Neural crest cell (in vitro differentiated cells): ENCODE results near the gene MYOF. TPM values are rescaled to one million over a fixed set of nuclear protein-coding genes. Genes with fewer than 3 reads are reported as not detected.
A peak's percentile ranks its signal among the peaks of the same experiment; 100 is the strongest.

ENCODE experiments used
- DNase-seq: peaks from one replicate; pipeline ENCODE4 v3.0.0; 2021; ENCODE audit warnings: low read depth, mixed read lengths, low spot score
- H3K27ac Mint-ChIP-seq: one replicate; pipeline ENCODE4 v1.8.0; 2021; ENCODE audit warnings: mild to moderate bottlenecking, mixed read lengths; ENCODE audit not compliant: unreplicated experiment
- H3K27me3 Mint-ChIP-seq: 2 replicates; pipeline ENCODE4 v1.8.0; 2021; ENCODE audit warnings: low read depth, mild to moderate bottlenecking, mixed read lengths
- H3K36me3 Mint-ChIP-seq: 2 replicates; pipeline ENCODE4 v1.8.0; 2021; ENCODE audit warnings: low read depth, mild to moderate bottlenecking, mixed read lengths
- H3K4me1 Mint-ChIP-seq: 2 replicates; pipeline ENCODE4 v1.8.0; 2021; ENCODE audit warnings: mixed read lengths
- H3K4me3 Mint-ChIP-seq: one replicate; pipeline ENCODE4 v1.8.0; 2021; ENCODE audit warnings: mild to moderate bottlenecking, mixed read lengths
- H3K9me3 Mint-ChIP-seq: 2 replicates; pipeline ENCODE4 v1.8.0; 2021; ENCODE audit warnings: mixed read lengths
- total RNA-seq: library from RNA; stranded (reverse); gene quantifications from 2 replicates; pipeline ENCODE4 v1.2.1, GENCODE V29; 2021
- TF ChIP-seq, protein P1 (sequence below): fragments of 200-600 bp; sonication (generic); conservative IDR thresholded peaks from 2 replicates; pipeline ENCODE4 v1.5.0; 2021; ENCODE audit warnings: antibody characterized with exemption, mild to moderate bottlenecking

The MYOF gene
- total RNA-seq, 1 donor from 2014 or later: 4.0 TPM

GRCh38 chr10:93493162-93493561 lies 11.0 kb upstream of the MYOF start:
- no peaks in the 10 kb centered on the region for H3K36me3 Mint-ChIP-seq
- H3K9me3 Mint-ChIP-seq: no peaks in the 10 kb centered on the region
- peak overlapping the region; percentile 47 for H3K4me3 Mint-ChIP-seq
- TF ChIP-seq, protein P1, sequence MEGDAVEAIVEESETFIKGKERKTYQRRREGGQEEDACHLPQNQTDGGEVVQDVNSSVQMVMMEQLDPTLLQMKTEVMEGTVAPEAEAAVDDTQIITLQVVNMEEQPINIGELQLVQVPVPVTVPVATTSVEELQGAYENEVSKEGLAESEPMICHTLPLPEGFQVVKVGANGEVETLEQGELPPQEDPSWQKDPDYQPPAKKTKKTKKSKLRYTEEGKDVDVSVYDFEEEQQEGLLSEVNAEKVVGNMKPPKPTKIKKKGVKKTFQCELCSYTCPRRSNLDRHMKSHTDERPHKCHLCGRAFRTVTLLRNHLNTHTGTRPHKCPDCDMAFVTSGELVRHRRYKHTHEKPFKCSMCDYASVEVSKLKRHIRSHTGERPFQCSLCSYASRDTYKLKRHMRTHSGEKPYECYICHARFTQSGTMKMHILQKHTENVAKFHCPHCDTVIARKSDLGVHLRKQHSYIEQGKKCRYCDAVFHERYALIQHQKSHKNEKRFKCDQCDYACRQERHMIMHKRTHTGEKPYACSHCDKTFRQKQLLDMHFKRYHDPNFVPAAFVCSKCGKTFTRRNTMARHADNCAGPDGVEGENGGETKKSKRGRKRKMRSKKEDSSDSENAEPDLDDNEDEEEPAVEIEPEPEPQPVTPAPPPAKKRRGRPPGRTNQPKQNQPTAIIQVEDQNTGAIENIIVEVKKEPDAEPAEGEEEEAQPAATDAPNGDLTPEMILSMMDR: no peak
- peaks cover 26% of the 10 kb centered on the region for H3K4me1 Mint-ChIP-seq
- DNase-seq: no peak
- no peaks in the 10 kb centered on the region for H3K27me3 Mint-ChIP-seq
- H3K27ac Mint-ChIP-seq: no peak overlapping the region

GRCh38 chr10:93491602-93492121 lies 9.5 kb upstream of the MYOF start:
- Mint-ChIP-seq H3K9me3 (no peaks in the 10 kb centered on the region), H3K4me1 (peaks cover 12% of the 10 kb centered on the region), H3K27ac (no peak overlapping the region), H3K36me3 (no peaks in the 10 kb centered on the region), H3K4me3 (no peak overlapping the region), H3K27me3 (no peaks in the 10 kb centered on the region)
- TF ChIP-seq, protein P1: no peak
- DNase-seq: no peak

DNA sequence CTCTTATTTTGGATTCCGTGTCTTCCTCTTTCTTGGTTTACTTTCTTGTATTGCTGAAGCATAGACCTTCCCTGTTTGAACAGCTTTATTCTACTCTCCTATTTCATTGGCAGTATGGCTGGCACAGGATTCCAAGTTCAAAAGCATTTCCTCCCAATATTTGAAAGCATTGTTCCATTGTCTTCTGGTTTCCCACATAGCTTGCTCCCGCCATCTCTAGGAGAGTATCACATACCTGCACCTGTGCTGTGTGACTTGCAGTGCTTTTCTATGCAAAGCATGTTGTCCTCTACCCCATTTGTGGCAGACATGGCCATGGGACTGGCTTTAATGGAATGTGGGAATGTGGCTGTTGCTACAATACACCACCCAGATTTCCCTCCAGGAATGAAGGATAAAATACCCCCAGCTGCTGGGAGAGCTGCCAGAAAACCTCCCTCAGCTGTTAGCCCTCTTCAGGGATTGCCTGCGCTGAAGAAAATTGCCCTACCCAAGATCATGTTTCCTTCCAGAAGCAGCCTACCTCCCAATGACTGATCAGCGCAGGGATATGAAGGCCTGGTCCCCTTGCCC lies 6.9 kb upstream of the MYOF start:
- Mint-ChIP-seq H3K4me1 (peaks cover 6% of the 10 kb centered on the region), H3K27ac (no peak overlapping the region), H3K36me3 (no peaks in the 10 kb centered on the region), H3K4me3 (no peak overlapping the region), H3K27me3 (no peaks in the 10 kb centered on the region), H3K9me3 (no peaks in the 10 kb centered on the region)
- DNase-seq: no peak
- TF ChIP-seq, protein P1: no peak

GRCh38 chr10:93485690-93486089 lies 3.6 kb upstream of the MYOF start:
- no peaks in the 10 kb centered on the region for H3K36me3 Mint-ChIP-seq
- H3K4me3 Mint-ChIP-seq: no peak overlapping the region
- TF ChIP-seq, protein P1: no peak
- H3K27ac Mint-ChIP-seq: no peak overlapping the region
- H3K4me1 Mint-ChIP-seq: peaks cover 15% of the 10 kb centered on the region
- H3K27me3 Mint-ChIP-seq: peaks cover 17% of the 10 kb centered on the region
- no peak for DNase-seq
- no peaks in the 10 kb centered on the region for H3K9me3 Mint-ChIP-seq

DNA sequence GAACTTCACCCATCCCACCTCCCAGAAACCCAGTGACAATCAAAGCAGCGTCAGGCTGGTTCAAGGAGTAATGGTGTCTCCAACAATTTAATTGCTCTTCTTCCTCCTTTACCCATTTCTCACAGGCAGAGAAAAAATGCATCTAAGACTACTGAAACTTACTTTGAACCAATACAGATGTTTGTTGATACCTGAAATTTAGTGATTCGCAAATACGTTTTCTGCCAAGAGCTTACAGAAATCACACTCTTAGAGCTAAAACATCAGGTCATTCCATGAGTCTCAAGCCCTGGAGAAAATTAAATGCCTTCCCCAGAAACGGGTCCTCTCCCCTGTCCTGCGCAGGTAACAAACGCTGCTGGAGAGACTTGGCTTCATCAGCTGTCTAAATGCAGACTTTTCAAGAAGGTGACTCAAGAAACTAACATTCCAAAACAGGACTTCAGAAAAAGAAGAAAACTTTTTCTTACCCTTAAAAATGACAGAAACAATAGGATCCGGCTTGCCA lies 443 bp downstream of the MYOF start:
- Mint-ChIP-seq H3K36me3 (no peaks in the 10 kb centered on the region), H3K27me3 (peaks cover 17% of the 10 kb centered on the region), H3K9me3 (no peaks in the 10 kb centered on the region), H3K4me3 (peak overlapping the region; percentile 87), H3K4me1 (peaks cover 15% of the 10 kb centered on the region), H3K27ac (no peak overlapping the region)
- TF ChIP-seq, protein P1: no peak
- no peak for DNase-seq
